ENCODE results near the gene WNT5A.

- TF ChIP-seq EZH2 (IDR thresholded peaks at IDR 0.05; ENCODE audit: borderline replicate concordance, insufficient read depth, low read length, poor library complexity, severe bottlenecking) (no peak), CTCF (IDR thresholded peaks at IDR 0.05; ENCODE audit: poor library complexity, severe bottlenecking) (no peak), POLR2AphosphoS5 (IDR thresholded peaks at IDR 0.05) (no peak), SMC3 (conservative IDR thresholded peaks at IDR 0.05; ENCODE audit: poor library complexity) (no peak)
These were observed 45.6 kb downstream of the WNT5A start for GRCh38 chr3:55441499-55441898.
